GM19025 (cell line): ENCODE results near the gene CAMK1D.

ENCODE experiments used
- ATAC-seq: cut with Tn5 transposase; IDR thresholded peaks from one replicate; pipeline ENCODE4 v1.9.1; 2021; ENCODE audit warnings: mild to moderate bottlenecking, low read depth, moderate library complexity; ENCODE audit not compliant: unreplicated experiment

CAMK1D gene

DNA sequence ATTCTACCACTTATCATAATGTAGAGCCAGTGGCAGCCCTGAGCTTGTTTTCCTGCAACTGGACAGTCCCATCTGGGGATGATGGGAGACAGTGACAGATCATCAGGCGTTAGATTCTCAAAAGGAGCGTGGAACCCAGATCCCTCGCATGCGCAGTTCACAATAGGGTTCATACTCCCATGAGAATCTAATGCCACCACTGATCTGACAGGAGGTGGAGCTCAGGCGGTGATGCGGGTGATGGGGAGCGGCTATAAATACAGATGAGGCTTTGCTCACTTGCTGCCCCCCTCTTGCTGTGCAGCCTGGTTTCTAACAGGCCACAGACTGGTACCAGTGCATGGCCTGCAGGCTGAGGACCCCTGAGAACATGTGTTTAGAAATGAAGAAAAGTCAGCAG, 260.1 kb downstream of the CAMK1D start:
- no peak for ATAC-seq

DNA sequence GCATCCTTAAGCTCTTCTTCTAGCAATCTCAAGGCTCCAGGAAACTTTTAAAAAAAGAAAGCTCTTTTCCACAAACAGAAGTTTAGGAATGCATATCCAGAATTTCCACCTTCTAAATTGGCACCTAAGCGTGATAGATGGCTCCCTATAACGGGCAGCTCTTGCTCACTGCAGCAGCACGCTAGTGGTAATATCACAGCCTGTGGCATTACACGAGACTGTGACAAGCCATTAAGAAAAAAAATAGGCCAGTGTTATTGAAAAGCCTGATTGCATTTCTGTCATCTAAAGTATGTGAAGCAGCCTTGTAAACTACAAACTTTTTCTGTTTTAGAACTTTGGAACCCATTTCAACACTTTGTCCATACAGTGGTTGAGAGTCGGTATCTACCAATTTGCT, 263.8 kb downstream of the CAMK1D start:
- ATAC-seq: no peak

DNA sequence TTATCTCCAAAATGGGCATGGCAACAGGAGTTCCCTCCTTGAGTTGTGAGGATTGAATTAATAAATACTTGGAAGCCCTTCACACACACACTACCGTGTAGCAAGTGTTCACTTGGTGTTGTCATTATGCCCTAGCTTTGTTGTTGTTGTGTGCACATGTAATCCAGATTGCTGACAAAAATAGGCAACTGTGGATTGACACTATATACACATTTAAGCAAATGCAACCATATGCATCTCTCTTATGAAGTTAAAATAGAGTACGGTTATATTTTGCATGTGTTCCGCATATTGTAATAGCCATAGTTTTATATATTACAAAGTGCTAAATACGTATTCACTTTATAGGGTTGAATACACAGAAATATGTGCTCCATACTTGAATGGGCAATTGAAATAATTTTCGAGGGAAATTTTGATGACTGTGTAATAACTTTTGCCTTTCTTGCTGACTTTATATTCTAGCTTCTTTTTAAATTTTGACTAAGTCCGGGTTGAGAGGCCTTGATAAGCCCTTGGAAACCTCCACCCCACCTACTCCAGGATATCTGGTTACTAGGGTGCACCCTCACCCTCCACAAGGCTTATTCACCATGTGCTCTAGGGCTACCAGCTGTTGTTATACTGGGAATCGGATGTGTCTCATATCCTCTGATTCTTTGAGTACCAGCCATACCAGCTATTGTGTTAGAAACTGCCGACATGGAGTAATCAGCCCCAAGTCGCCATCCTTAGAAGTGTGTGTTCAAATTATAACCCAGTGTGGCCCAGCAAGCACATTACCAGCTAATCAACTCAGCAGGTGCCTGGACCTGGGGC, 265.0 kb downstream of the CAMK1D start:
- ATAC-seq: no peak

DNA sequence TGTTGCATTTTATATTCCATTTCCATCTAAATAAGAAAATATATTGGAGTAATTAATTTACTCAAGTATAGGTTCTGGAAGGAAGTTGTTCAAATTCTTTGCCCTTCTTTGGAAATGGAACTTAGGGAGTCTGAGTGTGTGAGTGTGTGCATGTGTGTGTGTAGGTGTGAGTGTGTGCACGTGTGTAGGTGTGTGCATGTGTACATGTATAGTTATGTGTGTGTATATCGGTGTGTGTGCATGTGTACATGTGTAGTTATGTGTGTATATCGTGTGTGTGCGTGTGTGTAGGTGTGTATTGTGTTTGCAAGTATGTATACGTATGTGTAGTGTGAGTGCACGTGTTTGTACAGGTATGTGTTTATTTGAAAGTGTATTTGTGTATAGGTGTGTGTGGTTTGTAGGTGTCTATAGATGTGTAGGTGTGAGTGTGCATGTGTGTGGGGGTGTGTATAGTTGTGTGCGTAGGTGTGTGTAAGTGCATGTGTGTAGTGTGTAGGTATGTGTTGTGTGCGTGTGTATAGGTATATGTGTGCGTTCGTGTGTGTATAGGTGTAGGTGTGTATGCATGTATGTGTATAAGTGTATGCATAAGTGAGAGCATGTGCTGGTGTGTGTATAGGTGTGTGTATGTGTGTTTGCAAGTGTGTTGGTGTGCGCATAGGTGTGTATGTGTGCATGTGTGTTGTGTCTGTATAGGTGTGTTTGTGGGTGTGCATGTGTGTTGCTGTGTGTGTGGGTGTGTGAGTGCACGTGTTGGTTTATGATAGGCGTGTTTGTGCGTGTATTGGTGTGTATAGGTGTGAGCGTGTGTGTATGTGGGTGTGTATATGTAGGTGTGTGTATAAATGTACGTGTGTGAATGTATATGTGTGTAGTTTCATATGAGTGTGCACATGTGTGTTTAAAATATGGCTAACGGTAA, 266.2 kb downstream of the CAMK1D start:
- no peak for ATAC-seq

DNA sequence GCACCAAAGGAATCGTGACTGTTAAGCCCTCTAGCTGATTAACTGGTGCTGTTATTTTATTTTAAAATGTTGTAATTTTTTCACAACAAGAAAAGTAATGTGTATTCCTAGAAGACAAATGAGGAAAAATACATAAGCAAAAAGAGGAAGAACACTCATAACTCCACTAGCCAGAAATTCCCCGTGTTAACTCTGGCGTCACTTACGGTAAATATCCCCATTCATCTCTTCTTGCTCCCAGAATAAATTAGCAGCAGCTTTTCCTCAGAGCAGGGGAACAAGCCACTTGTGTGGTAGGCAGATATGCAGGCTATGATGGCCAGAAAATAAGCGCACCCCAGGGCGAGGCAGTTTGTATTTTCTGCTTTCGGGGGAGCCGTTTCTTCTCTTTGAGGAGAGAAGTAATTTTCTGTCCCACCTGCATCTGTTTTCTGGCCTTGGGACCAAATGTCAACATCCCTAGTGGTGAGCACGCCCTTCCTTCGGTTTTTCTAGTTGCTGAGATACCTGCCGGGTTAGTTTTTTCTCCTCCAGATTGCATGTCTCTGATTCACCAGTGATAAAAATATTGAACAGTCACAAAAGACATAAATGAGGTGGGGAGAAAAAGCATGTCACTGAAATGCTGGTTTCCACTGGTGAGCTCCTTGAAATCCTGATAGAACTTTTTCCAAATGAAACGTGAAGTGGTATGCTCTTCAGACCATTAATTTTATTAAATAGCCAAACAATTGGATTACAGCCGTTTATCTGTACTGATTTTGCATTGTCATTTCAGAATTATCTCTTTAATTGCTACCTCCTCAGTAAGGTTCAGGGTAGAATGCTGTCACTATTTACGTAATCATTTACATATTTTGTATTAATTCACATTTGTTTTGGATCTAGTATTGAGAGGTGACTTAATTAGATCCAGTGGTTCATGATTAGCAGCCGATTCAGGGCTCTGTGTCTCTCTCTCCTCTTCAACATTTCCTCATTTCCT, 268.1 kb downstream of the CAMK1D start:
- ATAC-seq: no peak

DNA sequence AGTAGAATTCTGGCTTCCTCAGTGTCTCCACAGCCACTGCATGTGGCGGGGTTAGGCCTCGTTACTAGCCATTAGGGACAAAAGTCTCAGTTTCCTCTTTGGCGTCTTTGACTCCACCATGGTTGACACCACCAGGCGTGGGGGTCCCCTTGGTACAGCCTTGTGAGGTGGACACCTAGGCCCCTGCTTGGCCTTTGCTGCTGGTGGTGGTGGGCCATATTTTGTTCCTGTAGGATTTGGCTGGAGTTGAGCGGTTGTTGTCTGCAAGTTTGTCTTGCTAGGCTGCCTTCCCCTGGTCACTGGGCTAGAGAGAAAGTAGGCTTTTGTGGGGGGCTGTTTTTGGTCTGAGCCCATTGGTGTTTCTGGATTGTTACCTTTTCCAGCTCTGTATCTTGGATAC, 272.7 kb downstream of the CAMK1D start:
- no peak for ATAC-seq

DNA sequence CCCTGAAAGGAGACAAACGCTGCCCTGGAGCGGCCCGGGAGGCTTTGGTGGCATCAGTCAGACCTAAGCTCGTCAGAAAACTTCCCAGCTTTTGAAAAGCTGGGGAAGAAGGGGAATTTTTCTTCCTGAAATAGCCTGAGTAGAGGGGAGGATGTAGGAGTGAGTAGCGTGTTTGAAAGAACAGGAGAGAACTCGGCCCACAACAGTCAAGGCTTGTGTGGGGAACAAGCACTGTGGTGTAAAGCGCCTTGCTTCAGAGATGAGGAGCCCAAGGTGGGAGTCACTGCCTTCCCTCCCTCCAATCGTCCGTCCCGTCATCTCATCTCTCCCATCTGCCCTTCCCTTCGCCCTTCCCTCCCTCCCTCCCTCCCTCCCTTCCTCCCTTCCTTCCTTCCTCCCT, 273.3 kb downstream of the CAMK1D start:
- ATAC-seq: no peak

DNA sequence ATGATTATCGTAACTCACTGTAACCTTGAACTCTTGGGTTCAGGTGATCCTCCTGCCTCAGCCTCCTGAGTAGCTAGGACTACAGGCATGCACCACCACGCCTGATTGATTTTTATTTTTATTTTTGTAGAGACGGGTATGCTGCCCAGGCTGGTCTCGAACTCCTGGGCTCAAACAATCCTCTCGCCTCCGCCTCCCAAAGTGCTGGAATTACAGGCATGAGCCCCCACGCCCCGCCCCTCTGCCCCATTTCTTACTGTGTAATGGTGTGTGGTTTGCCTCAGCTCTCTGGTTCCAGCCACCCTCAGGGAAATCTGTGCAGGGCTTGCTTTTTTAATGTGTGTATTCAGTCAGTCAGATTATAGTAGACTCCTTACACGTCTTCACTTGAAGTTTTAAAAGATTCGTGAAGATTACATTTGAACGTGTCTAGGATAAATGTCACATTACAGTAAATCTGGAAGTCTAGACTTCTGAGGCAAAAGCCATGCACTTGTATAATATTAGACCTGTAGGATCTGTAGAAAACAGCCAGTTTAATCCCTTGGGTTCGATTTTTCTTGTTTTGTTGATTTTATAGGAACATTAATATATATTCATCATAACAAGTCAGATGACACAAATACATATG, 276.2 kb downstream of the CAMK1D start:
- no peak for ATAC-seq

DNA sequence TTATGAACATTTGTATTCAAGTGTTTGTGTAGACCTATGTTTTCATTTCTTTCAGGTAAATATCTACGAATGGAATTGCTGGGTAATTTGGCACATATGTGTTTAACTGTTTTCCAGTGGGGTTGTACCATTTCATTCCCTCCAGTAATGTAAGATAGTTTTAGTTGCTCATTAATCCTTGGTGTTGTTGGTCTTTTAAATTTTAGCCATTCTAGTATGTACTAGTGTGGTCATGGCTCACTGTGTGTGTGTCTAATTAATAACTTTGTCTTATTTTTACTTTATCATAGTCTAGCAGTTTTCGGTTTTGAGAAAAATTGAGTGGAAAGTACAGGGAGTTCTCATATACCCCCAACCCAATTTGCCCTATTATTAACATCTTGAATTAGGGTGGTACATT, 278.8 kb downstream of the CAMK1D start:
- ATAC-seq: peak; percentile 46

DNA sequence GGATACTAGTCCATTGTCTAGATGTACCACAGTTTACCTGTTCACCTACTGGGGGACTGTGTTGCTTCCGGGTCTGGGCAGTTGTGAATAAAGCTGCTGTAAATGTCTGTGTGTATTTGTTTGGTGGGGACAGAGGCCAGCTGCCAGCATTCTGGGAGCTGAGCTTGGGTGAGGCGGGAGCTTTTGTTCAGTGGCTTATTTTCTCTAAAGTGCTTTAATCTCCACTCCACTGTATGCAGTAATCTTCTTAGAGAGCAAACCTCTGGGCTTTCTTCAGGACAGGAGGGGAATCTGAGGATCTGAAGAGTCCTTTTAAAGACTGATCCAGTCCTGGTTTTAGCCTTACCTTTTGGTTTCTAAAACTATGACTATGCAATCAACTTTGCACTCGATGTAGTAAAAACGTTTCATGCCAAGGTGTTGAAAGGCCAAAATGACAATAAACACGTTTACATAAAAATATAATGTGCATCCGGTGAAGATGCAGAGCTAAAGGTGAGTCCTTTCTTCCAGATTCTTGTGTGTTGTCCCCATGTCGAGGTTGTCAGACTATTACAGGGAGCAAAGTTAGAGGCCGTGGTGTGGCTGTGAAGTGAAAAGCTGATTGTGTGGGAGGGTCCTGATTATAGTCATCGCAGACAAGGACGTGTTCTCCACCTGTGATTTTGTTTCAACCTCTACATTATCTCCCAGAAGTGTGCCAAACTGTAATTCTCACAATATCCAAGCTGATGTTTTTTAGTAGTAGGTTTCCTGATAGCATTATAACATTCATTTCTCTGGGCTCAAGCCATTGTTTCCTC, 279.8 kb downstream of the CAMK1D start:
- no peak for ATAC-seq

DNA sequence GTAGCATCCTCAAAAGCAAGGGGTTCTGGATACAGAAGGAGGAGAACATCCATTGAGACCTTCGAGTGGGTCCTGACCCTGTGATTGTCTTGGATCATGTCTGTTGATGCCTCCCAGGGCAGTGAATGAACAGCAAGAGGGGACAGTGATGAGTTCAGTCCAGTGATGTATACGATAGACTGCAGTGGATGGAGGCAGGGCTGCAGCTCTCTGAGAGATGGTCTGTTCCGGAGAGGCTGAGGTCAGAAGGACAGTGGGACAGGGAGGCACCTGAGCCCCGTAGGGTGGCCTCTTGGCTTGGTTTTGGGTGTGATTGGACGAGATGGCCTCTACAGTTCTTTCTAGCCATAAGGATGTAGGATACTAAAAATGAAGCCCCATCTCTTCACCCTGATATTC, 280.4 kb downstream of the CAMK1D start:
- no peak for ATAC-seq

DNA sequence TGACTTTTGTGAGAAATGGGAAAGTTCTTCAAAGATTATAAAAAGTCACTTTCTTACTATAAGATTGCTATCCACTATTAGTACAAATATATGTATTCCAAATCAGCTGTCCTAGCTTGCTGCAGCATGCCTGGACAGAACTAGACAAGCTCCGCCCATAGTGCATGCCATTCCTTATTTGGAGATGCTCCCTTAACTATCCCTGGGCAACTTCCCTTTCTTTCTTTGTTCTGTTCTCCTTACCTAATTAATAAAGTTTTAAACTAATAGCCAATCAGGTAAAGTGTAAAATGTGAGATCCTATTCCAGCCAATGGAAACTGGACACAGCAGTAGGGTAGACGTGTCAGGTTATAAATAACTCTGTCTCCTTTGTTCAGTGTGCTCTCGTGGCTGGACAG, 281.9 kb downstream of the CAMK1D start:
- ATAC-seq: no peak

DNA sequence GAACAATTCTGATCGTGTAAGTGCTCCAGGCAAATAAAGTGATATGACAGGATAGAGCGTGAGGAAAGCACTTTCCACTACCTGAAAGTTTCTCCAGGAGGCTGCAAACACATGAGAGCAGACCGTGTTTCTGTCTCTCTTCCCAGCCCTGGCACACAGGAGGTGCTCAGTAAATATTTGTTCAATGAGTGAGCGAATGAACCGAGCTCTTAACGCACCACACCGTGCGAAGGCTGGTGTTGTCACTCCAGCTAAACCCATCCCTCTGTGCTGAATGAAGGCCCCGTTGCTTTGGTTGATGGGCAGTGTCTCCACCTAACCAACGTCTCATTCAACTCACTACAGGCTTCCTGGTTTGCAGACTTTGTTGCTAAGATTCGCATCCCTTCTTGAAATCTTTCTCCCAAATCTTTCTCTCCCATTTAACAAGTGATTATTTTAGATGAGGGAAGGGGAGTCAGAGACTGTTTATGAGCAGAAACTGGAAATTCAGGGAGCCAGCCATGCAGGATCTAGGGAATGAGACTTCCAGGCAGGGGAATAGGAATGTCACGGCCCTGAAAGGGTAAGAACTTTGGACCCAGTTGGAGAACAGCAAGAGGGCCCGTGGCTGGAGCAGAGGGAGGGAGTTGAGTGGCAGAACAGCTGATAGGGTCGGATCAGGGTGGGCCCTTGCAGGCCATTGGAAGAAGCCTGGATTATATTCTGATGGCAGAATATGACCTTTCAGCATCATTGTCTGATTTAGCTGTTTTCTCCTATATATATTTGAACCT, 282.6 kb downstream of the CAMK1D start:
- no peak for ATAC-seq

DNA sequence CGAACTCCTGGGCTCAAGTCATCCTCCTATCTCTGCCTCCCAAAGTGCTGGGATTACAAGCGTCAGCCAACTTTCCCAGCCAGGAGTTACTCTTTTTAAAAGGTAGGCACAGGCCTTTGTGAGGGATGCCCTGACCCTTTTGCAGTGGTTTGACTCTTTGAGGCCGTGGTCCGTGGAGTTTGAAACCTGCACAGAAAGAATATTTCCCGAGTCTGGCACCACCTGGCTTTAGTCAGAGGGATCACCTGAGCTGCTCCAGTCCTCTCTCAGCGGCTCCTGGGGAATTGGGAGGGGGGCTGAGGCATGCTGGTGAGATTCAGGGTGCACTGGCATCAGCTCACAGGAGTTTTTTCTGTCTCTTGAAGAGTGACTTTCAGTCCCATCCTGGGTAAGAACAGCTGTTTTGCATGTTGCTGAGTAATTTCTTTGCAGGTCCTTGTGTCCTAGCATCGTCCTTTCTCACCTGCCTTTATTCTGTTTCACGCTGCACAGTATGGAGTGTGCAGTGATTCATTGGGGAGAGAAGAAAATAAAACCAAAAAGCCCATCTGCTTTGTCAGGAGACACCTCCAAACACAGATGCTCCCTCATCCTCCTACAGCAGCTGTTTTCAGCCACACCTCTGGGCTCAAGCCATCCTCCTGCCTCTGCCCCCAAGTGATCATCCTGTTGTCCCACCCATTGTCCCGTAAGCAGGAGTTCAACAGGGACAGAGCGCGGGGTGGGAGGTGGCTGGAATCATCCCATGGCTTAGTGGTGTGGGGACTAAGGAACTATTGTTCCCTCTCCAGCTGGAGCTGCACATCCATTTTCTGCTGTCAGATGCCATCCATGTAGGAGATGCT, 284.7 kb downstream of the CAMK1D start:
- ATAC-seq: peak; percentile 40

DNA sequence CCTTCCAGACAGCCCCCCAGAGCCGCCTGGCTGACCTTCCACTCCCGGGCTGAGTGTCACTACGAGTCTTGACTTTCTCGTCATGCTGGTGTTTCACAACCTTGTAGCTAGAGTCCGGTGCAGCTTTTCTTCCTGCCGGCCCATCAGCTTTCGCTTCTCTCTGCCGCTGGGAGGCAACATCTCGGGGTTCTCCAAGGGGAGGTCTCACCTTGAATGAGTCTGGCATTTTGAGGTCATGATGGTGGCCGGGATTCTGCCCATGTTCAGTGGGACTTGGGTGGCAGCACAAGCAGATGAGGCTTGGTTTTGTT, 285.2 kb downstream of the CAMK1D start:
- ATAC-seq: no peak

DNA sequence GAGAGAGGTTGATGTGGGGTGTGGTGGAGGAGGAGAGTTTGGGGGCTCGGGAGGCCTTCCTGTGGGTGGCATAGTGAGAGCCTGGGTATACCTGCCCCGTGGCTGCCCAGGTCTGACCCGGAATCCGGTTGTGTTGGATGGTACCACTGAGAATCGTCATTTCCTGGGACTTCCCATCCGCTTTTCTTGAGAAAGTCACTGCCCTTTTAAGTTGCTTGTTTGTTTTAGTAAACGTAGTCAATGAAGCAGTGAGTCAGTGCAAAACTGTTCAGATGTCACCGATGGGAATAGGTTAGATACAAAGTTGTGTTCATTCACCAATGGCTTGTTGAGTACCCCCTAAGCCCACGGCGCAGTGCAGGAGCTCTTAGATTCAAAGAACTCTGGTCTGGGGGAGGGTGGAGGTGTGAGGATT, 285.8 kb downstream of the CAMK1D start:
- ATAC-seq: no peak

DNA sequence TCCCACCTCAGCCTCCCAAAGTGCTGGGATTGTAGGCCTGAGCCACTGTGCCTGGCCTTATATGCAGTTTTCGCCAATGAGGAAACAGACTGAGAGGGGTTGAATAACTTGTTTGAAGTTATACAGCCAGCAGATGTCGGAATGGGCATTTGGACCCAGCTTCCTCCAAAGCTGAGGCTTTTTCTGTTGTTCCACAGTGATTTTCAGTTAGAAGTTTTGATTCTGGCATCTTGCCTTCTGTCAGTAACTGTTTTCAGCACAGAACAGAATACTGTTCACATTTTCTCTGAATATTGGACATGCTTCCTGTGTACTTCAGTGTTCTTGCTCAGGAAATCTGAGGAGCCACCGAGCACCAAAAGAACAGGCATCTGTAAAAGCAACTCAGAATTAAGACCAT, 287.2 kb downstream of the CAMK1D start:
- no peak for ATAC-seq

DNA sequence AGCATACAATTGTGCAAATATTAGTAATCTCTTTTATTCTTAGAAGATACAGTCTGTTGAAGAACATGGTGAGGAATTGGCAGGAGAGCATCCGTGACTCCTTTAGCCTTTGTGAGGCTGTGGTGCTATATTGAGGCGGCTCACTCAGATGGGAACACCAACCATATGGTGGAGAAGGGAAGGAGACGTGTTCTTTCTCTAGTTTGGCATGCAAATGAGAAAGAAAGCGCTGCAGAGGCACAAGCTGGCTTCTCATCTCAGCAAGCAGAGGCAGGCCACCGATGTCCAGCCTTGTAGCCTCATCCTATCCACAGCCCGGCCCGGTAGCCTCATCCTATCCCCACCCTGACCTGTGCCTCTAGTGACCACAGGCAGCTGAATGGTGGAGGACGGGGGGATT, 288.3 kb downstream of the CAMK1D start:
- no peak for ATAC-seq
